ENCODE data around the gene NAPA.

NAPA gene

DNA sequence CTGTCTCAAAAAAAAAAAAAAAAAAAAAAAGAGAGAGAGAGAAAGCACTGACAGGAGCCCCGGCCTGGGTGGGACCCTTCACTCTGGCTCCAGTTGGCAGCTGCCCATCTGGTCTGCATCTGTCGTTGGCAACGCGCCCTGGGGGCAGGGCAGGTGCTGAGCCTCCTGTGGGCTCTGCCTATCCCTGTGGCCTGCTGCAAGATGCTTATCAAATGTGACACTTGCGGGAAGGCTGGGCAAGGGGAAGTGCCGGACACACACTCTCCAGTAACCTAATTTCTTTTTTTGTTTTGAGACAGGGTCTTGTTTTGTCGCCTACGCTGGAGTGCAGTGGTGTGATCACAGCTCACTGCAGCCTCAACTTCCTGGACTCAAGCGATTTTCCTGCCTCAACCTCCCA, 20.1 kb downstream of the NAPA start:
- TF ChIP-seq, protein P1, sequence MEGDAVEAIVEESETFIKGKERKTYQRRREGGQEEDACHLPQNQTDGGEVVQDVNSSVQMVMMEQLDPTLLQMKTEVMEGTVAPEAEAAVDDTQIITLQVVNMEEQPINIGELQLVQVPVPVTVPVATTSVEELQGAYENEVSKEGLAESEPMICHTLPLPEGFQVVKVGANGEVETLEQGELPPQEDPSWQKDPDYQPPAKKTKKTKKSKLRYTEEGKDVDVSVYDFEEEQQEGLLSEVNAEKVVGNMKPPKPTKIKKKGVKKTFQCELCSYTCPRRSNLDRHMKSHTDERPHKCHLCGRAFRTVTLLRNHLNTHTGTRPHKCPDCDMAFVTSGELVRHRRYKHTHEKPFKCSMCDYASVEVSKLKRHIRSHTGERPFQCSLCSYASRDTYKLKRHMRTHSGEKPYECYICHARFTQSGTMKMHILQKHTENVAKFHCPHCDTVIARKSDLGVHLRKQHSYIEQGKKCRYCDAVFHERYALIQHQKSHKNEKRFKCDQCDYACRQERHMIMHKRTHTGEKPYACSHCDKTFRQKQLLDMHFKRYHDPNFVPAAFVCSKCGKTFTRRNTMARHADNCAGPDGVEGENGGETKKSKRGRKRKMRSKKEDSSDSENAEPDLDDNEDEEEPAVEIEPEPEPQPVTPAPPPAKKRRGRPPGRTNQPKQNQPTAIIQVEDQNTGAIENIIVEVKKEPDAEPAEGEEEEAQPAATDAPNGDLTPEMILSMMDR (IDR thresholded peaks at IDR 0.05; ENCODE audit: poor library complexity, severe bottlenecking) = no peak
- Histone ChIP-seq H3K9me3 (ENCODE audit: severe bottlenecking) (no peaks in the 10 kb centered on the region), H3K4me3 (ENCODE audit: severe bottlenecking) (no peak overlapping the region), H3K27me3 (ENCODE audit: insufficient read depth, poor library complexity, severe bottlenecking) (no peaks in the 10 kb centered on the region), H3K4me1 (ENCODE audit: insufficient read depth, poor library complexity, severe bottlenecking) (no peaks in the 10 kb centered on the region), H3K36me3 (ENCODE audit: low read depth) (peaks cover 14% of the 10 kb centered on the region), H3K27ac (ENCODE audit: poor library complexity, severe bottlenecking) (no peak overlapping the region)
- ATAC-seq (ENCODE audit: low read depth) = no peak
- DNase-seq (ENCODE audit: low spot score) = no peak

DNA sequence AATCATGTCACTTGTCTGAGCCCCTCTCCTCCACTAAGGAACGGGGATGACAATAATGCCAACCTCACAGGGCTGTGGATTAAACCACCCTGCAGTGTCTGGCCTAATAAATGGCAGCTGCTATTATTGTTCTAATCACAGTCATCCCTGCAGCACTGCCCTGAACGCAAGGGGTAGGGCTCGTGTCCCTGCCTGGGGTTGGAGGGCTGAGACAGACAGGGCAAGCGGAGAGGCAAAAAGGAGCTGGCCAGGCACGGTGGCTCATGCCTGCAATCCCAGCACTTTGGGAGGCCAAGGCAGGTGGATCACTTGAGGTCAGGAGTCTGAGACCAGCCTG, 20.7 kb downstream of the NAPA start:
- no peaks in the 10 kb centered on the region for H3K27me3 ChIP-seq (ENCODE audit: insufficient read depth, poor library complexity, severe bottlenecking)
- no peaks in the 10 kb centered on the region for H3K9me3 ChIP-seq (ENCODE audit: severe bottlenecking)
- H3K4me1 ChIP-seq (ENCODE audit: insufficient read depth, poor library complexity, severe bottlenecking) = no peaks in the 10 kb centered on the region
- H3K36me3 ChIP-seq (ENCODE audit: low read depth) = peaks cover 16% of the 10 kb centered on the region
- TF ChIP-seq, protein P1 (IDR thresholded peaks at IDR 0.05; ENCODE audit: poor library complexity, severe bottlenecking) = no peak
- no peak overlapping the region for H3K27ac ChIP-seq (ENCODE audit: poor library complexity, severe bottlenecking)
- H3K4me3 ChIP-seq (ENCODE audit: severe bottlenecking) = no peak overlapping the region
- ATAC-seq (ENCODE audit: low read depth) (no peak), DNase-seq (ENCODE audit: low spot score) (no peak)

DNA sequence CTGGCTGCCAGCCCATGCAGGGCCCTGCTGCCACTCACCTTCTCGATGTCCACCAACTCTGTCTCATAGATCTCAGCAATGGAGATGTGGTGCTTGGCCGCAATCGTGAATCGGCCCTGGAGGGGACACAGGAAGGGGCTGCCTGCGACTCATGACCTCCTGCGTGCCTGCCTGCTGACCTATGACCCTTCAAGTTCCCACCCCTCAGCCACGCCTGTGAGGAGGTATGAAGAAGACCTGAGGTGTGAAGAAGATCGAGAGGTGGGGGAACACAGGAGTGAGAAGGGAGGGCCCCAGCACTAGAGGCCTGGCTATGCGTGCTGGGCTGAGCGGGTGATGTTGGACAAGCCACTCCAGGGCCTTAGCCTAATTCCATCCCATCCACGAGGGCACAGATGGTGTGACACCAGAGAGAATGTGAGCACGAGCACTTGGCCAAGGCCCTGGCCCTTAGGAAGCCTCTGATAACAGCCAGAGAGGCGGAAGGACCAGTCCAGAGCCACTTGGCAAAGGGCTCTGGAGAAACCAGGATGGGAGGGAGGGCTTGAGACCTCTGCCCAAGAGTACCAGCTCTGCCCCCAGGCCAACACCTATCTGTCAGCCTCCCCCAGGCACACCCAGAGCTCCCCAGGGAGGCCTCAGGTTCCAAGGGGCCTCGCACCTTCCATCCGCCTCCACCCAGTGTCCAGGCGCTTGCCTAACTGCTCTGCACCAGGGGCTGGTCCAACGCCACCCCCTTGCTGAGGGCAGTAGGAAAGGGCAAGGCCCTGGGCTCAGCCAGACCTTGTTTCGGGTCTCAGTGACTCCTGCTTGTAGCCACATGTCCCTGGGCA, 21.3 kb downstream of the NAPA start:
- H3K36me3 ChIP-seq (ENCODE audit: low read depth) = peaks cover 16% of the 10 kb centered on the region
- ATAC-seq (ENCODE audit: low read depth) = no peak
- H3K9me3 ChIP-seq (ENCODE audit: severe bottlenecking) = no peaks in the 10 kb centered on the region
- no peak overlapping the region for H3K4me3 ChIP-seq (ENCODE audit: severe bottlenecking)
- no peak for DNase-seq (ENCODE audit: low spot score)
- H3K27me3 ChIP-seq (ENCODE audit: insufficient read depth, poor library complexity, severe bottlenecking) = no peaks in the 10 kb centered on the region
- no peak overlapping the region for H3K27ac ChIP-seq (ENCODE audit: poor library complexity, severe bottlenecking)
- no peaks in the 10 kb centered on the region for H3K4me1 ChIP-seq (ENCODE audit: insufficient read depth, poor library complexity, severe bottlenecking)
- TF ChIP-seq, protein P1 (IDR thresholded peaks at IDR 0.05; ENCODE audit: poor library complexity, severe bottlenecking) = no peak

DNA sequence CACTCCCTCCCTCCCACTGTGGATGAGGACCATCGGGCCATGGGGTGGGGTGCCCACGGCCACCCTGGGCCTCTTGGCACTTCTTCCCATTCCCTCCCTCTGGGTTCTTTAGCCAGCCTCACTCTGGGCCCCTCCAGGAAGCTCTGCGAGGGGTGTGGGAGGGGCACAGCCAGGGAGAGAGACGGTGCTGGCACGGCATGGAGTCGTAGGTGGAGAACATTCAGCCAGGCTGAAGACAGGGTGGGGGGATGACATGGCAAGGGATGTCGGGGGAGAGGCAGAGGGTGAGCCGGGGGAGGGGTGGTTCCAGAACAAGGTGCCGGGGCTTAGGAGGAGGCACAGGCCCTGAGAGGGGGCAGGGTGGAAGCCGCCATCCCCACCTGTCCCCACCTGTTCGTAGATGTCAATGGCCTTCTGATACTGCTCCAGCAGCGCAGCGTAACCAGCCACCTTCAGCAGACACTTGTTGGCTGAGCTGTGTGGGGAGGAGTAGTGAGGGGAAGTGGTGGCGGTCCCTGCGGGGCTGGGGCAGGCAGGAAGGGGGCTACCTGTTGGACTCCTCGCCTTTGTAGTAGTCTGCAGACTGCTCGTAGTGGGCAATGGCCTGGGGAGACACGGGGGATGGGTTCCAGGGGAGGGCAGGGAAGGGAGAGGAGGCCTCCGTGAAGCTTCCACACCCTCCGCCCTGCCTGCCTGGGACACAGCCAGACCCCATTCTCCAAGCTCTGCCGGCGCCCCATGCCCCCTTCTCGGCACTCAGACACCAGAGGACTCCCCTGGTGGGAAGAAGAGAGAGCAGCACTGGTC, 22.1 kb downstream of the NAPA start:
- H3K9me3 ChIP-seq (ENCODE audit: severe bottlenecking) = no peaks in the 10 kb centered on the region
- H3K4me3 ChIP-seq (ENCODE audit: severe bottlenecking) = no peak overlapping the region
- no peaks in the 10 kb centered on the region for H3K4me1 ChIP-seq (ENCODE audit: insufficient read depth, poor library complexity, severe bottlenecking)
- no peak for ATAC-seq (ENCODE audit: low read depth)
- no peaks in the 10 kb centered on the region for H3K27me3 ChIP-seq (ENCODE audit: insufficient read depth, poor library complexity, severe bottlenecking)
- DNase-seq (ENCODE audit: low spot score) = no peak
- H3K27ac ChIP-seq (ENCODE audit: poor library complexity, severe bottlenecking) = no peak overlapping the region
- TF ChIP-seq, protein P1 (IDR thresholded peaks at IDR 0.05; ENCODE audit: poor library complexity, severe bottlenecking) = no peak
- peaks cover 16% of the 10 kb centered on the region for H3K36me3 ChIP-seq (ENCODE audit: low read depth)
